AG09309 (cell line): Measurements from ENCODE around the gene LTF.
"Not testable (repeated sequence)": the region's sequence is repeated elsewhere in the genome, so short reads cannot be mapped to it uniquely, and the experiment has no call there.

Experiments used
- DNase-seq: peaks from one replicate; pipeline ENCODE4 v3.0.0-alpha.2; 2010; ENCODE audit warnings: low read depth
- H3K4me3 ChIP-seq: 2 replicates; pipeline ENCODE4 v1.5.1; 2011; ENCODE audit warnings: mild to moderate bottlenecking, low read depth, low read length, moderate library complexity; ENCODE audit not compliant: control insufficient read depth
- TF ChIP-seq, protein P1 (sequence below): IDR thresholded peaks from 2 replicates; pipeline ENCODE4 v1.5.1; 2011; ENCODE audit warnings: mild to moderate bottlenecking, low read depth, low read length, inconsistent platforms; ENCODE audit not compliant: insufficient read depth, control insufficient read depth; ENCODE audit errors: missing control alignments

Gene LTF

DNA sequence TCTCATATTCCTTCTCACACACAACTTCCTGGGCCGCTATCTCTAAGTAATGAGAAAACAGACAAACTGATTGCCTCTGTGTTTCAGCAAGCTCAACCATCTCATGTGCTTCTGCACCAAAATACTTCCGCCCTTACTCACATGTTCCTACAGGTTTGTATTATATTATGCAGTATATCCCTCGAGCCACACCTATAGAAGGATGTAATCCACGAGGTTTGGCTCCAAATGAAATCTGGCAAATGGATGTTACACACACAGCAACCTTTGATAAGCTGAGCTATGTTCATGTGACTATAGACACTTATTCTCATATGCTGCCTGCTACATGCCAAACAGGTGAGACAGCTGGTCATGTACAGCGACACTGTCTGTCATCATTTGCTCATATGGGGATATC is 35.0 kb downstream of the LTF start:
- no peak overlapping the region for H3K4me3 ChIP-seq

DNA sequence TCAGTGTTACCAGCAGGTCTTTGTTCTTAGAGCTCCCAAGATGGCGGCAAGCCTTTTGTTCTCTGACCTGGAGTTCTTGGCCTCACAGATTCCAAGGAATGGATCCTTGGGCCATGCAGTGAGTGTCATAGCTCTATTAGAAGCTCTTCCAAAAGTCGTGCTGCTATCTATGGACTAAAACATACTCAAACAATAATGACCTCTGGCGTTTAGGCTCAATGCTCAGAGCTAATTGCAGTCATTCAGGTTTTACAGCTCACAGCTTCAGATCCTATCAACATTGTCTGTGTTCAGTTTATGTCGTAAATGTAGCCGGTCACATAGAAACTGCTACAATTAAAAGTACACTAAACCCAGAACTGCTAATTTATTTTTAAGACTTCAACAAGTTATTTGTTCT is 35.5 kb downstream of the LTF start:
- TF ChIP-seq, protein P1, sequence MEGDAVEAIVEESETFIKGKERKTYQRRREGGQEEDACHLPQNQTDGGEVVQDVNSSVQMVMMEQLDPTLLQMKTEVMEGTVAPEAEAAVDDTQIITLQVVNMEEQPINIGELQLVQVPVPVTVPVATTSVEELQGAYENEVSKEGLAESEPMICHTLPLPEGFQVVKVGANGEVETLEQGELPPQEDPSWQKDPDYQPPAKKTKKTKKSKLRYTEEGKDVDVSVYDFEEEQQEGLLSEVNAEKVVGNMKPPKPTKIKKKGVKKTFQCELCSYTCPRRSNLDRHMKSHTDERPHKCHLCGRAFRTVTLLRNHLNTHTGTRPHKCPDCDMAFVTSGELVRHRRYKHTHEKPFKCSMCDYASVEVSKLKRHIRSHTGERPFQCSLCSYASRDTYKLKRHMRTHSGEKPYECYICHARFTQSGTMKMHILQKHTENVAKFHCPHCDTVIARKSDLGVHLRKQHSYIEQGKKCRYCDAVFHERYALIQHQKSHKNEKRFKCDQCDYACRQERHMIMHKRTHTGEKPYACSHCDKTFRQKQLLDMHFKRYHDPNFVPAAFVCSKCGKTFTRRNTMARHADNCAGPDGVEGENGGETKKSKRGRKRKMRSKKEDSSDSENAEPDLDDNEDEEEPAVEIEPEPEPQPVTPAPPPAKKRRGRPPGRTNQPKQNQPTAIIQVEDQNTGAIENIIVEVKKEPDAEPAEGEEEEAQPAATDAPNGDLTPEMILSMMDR, result no peak
- DNase-seq, result no peak
- no peak overlapping the region for H3K4me3 ChIP-seq

More for the DNA sequence above, 35.0 kb downstream of the LTF start:
- no peak for DNase-seq
- TF ChIP-seq, protein P1, result no peak

DNA sequence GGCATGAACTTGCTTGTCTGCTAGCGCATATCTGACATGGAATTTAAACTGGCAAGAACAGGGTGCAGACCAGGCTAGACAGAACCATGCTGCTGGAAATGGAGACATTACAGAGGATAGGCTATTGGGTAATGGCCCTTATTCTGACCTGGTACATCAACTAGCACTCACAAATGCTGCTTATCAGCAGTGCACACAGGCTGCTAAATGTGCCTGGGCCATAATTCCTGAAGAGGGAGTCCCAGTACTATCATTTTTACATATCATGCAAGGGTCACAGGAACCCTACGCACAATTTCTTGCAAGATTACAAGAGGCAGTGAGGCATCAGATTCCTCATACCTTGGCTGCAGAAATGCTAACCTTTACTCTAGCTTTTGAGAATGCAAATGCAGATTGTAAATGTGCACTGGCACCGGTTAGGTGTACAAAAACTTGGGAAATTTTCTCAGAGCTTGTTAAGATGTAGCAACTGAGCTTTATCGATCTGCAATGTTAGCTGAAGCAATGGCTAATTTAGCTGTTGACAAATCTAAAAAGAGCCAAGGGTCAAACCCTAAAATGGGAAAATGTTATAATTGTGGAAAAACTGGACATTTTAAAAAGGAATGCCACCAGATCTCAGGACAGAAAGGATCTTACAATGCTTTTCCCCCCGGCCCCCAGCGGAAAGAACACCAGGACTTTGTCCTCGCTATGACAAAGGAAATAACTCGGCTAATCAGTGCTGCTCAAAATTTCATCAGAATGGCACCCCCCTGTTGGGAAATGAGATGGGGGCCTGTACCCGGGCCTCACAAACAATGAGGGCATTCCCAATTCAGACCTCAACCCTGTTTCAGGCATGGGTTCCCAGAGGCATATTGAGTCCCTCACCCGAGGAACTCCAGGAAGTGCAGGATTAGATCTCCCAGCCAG is 36.5 kb downstream of the LTF start:
- no peak for DNase-seq

DNA sequence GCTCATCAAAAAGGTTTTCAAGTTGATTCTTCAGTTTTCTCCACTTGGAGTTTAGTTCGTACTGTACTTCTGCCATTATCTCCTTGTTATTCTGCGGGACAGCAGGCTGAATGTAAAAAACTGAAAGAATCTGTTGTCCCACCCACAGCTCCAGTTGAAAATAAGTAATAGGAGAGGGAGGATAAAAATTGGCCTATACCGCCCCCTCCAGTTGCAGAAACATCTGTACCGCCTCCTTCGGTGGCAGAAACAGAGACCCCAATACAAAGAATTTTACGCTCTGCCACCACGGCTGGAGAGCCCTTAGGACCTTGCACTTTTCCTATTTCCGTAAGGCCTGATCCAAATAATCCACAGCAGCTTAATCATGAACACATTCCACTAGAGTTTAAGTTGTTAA is 37.3 kb downstream of the LTF start:
- H3K4me3 ChIP-seq, DNase-seq: not testable (repeated sequence)

More for the DNA sequence above, 36.5 kb downstream of the LTF start:
- no peak overlapping the region for H3K4me3 ChIP-seq
- TF ChIP-seq, protein P1, result no peak

DNA sequence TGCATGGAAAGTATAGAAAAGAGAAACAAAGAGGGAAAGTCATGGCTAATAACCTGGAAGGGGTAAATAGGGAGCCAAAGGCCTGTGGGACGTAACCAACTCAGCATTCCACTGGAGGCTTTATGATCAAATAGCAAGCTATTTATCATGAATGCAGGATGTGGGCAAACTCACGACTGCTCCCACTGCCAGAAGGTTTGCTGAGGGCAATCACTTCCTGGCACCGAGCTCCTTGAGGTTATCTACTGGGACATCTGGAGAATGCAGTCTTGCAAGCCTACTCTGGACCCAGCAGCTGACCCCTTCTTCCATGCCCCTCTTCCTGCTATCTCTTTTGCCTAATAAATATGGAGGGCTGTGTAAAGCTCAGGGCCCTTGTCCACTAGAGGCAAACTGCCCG is 38.2 kb downstream of the LTF start:
- not testable (repeated sequence) for DNase-seq, H3K4me3 ChIP-seq

DNA sequence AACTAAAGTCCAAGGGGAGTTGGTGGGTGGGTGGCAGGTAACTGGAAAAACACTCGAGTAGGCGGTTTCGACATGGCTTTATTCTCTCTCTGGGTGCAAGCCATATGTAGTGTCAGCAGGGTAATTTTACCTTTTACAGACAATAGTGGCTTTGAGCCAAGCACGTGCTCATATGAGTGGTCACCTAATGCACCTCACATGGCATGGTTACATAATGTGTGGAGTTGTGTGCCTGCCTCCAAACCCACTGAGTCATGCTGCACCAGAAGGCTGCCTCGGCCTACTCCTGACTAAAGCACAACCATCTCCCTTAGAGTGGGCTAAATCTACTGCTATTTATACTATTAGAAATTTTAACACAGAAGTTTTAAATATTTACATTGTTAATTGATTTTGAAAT is 41.1 kb downstream of the LTF start:
- no peak overlapping the region for H3K4me3 ChIP-seq
- no peak for DNase-seq
- TF ChIP-seq, protein P1, result no peak

DNA sequence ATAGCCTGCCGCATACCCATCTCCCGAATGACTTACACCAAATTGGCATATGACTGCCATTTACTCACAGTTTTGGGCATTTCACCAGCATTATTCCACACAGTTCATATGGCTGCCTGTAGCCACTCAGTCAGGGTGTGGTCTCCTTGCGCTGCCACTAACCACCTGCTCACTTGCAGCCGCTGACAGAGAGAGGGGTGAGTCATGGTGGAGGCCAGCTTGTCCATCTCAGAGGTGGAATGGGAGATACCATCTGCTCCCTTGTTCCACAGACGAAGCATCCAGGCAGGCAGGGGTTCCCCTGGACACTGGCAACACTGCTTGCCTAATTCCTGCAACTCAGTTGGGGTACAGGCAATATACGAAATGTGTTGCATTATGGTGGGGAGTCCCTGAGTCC is 42.1 kb downstream of the LTF start:
- TF ChIP-seq, protein P1, result no peak
- DNase-seq, result no peak
- H3K4me3 ChIP-seq, result no peak overlapping the region
